A673 (cell line): ENCODE data around the gene PON1. TPM values are rescaled to one million over a fixed set of nuclear protein-coding genes. Genes with fewer than 3 reads are reported as not detected.
A peak's percentile ranks its signal among the peaks of the same experiment; 100 is the strongest.

ENCODE experiments used
- BruUV-seq: library from RNA; stranded (reverse); fragments of 400-500 nt; replicated peaks from 2 replicates; lab custom pipeline; 2021; lab: Mats Ljungman, UMichigan
- CTCF ChIA-PET: fragments of 300-600 bp; sonication (Branson Sonifier 250); formaldehyde crosslinking; loops from one replicate; lab custom pipeline; 2022; ENCODE audit warnings: antibody characterized with exemption; lab: Charles Lee
- POLR2A ChIA-PET: fragments of 300-600 bp; sonication (Branson Sonifier 250); formaldehyde crosslinking; loops from one replicate; lab custom pipeline; 2022; ENCODE audit warnings: antibody characterized with exemption; ENCODE audit not compliant: low non-redundant PET; lab: Charles Lee
- DNase-seq: peaks from one replicate; pipeline ENCODE4 v3.0.0-alpha.2; 2015; ENCODE audit warnings: low spot score
- H3K27ac ChIP-seq: fragments of 200-600 bp; sonication (generic); 2 replicates; pipeline ENCODE4 v1.5.1; 2016; ENCODE audit warnings: mixed run types, low read depth, mild to moderate bottlenecking, mixed read lengths, antibody characterized with exemption, low read length; ENCODE audit not compliant: poor library complexity, severe bottlenecking
- H3K27me3 ChIP-seq: fragments of 200-600 bp; sonication (generic); replicated peaks from 2 replicates; pipeline ENCODE4 v1.6.1; 2017; ENCODE audit warnings: mixed run types, low read depth, mild to moderate bottlenecking, mixed read lengths, antibody characterized with exemption, low read length; ENCODE audit not compliant: insufficient read depth, poor library complexity
- H3K36me3 ChIP-seq: fragments of 200-600 bp; sonication (generic); 2 replicates; pipeline ENCODE4 v1.6.1; 2016; ENCODE audit warnings: mixed run types, mild to moderate bottlenecking, mixed read lengths, antibody characterized with exemption, low read length; ENCODE audit not compliant: insufficient read depth, poor library complexity, severe bottlenecking
- H3K4me1 ChIP-seq: fragments of 200-600 bp; sonication (generic); 2 replicates; pipeline ENCODE4 v1.6.1; 2017; ENCODE audit warnings: mixed run types, mild to moderate bottlenecking, mixed read lengths, antibody characterized with exemption, low read length; ENCODE audit not compliant: insufficient read depth, poor library complexity, severe bottlenecking
- H3K4me3 ChIP-seq: fragments of 200-600 bp; sonication (generic); 2 replicates; pipeline ENCODE4 v1.5.1; 2016; ENCODE audit warnings: low read depth, mixed run types, mild to moderate bottlenecking, mixed read lengths, low read length; ENCODE audit not compliant: poor library complexity, severe bottlenecking
- H3K9me3 ChIP-seq: fragments of 200-600 bp; sonication (generic); 2 replicates; pipeline ENCODE4 v1.6.1; 2016; ENCODE audit warnings: mixed run types, low read depth, mild to moderate bottlenecking, mixed read lengths, antibody characterized with exemption, low read length; ENCODE audit not compliant: poor library complexity, severe bottlenecking
- EZH2 ChIP-seq: fragments of 200-600 bp; sonication (generic); IDR thresholded peaks from 2 replicates; pipeline ENCODE4 v1.6.1; 2017; ENCODE audit warnings: borderline replicate concordance, low read depth, mild to moderate bottlenecking, mixed read lengths, antibody characterized with exemption, low read length; ENCODE audit not compliant: poor library complexity, severe bottlenecking
- intact Hi-C: fragments of 100-400 bp; cut with micrococcal nuclease; formaldehyde crosslinking; loops from one replicate; pipeline ENCODE4 v1.10.0; 2022; ENCODE audit not compliant: unreplicated experiment
- total RNA-seq: library from RNA; stranded (reverse); gene quantifications from 2 replicates; pipeline ENCODE4 v1.2.3, GENCODE V29; 2021
- TF ChIP-seq, protein P1 (sequence below): fragments of 300-800, 200-600 bp; sonication (generic); conservative IDR thresholded peaks from 2 replicates; pipeline ENCODE4 v1.5.1; 2017; ENCODE audit warnings: low read depth, mild to moderate bottlenecking, antibody characterized with exemption, low read length, moderate library complexity, mixed read lengths

The PON1 gene
- total RNA-seq, 1 experiment from 2014 or later: not detected

DNA sequence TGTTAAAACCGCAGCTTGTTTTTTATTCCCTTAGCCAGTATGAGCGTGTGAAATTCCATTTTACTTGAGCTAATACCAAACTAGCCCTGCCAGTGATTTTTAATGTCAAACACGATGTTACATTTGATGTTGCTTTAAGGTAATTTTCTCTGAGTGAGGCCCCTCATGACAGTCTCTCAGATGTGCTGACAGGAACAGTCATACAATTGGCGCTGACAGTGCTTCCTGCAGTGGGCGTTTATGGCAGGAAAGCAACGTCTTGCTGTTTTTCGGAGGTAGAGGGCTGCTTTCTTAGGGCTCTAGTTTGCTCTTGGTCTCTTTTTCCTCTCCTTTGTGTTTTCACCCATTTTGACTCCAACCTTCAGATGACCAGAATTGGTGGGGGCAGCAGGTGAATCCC, 19.3 kb downstream of the PON1 start:
- TF ChIP-seq, protein P1, sequence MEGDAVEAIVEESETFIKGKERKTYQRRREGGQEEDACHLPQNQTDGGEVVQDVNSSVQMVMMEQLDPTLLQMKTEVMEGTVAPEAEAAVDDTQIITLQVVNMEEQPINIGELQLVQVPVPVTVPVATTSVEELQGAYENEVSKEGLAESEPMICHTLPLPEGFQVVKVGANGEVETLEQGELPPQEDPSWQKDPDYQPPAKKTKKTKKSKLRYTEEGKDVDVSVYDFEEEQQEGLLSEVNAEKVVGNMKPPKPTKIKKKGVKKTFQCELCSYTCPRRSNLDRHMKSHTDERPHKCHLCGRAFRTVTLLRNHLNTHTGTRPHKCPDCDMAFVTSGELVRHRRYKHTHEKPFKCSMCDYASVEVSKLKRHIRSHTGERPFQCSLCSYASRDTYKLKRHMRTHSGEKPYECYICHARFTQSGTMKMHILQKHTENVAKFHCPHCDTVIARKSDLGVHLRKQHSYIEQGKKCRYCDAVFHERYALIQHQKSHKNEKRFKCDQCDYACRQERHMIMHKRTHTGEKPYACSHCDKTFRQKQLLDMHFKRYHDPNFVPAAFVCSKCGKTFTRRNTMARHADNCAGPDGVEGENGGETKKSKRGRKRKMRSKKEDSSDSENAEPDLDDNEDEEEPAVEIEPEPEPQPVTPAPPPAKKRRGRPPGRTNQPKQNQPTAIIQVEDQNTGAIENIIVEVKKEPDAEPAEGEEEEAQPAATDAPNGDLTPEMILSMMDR: no peak
- TF ChIP-seq EZH2: no peak
- intact Hi-C loops: no loop called here
- Histone ChIP-seq H3K4me1 (peaks cover 6% of the 10 kb centered on the region), H3K27ac (no peak overlapping the region), H3K4me3 (no peak overlapping the region), H3K27me3 (no peaks in the 10 kb centered on the region), H3K9me3 (no peaks in the 10 kb centered on the region), H3K36me3 (no peaks in the 10 kb centered on the region)
- ChIA-PET CTCF (no interaction called here), POLR2A (no interaction called here)
- no TSS peak for BruUV-seq
- peak; percentile 33 for DNase-seq

DNA sequence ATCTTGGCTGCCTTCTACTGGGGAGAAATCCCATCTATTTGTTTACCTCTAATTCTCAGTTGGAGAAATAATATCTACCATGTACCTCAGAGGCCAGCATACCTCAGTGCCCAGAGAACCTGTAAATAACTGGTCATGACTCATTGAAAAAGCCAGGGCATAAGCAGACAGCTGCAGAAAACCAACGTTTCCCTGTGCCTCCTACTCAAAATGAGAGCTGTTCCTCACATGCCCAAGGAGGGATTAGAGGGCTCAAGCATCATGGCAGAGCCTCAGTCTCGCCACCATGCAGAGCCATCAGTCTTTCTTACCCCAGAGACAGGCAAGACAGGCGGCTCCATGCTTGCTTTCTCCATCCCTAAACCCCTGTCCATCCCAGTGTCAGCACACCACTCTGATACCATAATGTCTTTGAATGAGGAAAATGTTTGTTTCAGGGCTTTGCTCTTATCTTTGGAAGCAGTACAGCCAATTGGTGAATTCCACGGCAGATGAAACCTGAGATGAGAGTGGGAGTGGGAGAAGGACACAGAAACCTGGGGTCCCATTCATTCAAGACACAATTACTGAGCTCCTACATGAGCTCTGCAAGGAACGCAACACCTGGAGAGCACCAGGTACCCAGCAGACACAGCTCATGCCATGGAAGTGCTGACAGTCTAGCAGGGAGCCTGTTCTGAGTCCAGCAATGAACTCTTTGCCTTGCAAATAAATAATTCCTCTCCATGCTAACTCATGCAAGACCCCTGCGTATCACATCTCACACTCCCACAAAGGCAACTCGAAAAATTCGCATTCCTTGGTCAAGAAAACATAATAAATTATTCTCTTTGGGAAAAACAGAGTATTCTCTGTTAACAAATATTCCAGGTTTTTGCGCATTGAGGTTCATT, 21.1 kb downstream of the PON1 start:
- TF ChIP-seq EZH2: no peak
- TF ChIP-seq, protein P1: no peak
- Histone ChIP-seq H3K36me3 (no peaks in the 10 kb centered on the region), H3K27ac (no peak overlapping the region), H3K9me3 (no peaks in the 10 kb centered on the region), H3K4me1 (peaks cover 6% of the 10 kb centered on the region), H3K4me3 (no peak overlapping the region), H3K27me3 (no peaks in the 10 kb centered on the region)
- DNase-seq: no peak
- POLR2A ChIA-PET: interaction anchor here (0.7 kb wide), 1 partner anchor 104 kb away, joined by 5 read pairs; no protein-coding TSS in a partner anchor
- CTCF ChIA-PET: no interaction called here
- intact Hi-C loops: no loop called here
- BruUV-seq: no TSS peak

DNA sequence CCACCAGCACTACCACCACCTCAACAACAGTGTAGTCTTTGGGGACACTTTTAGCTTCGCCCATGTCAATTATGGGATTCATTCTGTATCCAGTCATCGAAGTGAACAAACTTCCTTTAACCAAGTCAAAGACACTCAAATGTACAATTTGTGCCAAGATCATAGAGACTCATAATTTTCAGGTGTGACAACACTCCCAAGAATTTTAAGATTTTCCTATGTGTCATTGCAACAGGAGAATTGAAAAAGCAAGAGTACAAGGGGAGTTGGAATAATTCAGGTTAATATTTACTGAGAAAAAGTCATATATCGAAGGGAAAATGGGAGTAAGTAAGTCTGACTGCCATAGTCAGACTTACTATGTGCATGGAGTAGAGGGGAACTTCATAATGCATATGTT, 26.2 kb downstream of the PON1 start:
- CTCF ChIA-PET: no interaction called here
- intact Hi-C loops: no loop called here
- H3K9me3 ChIP-seq: no peaks in the 10 kb centered on the region
- no peak for DNase-seq
- no peak overlapping the region for H3K4me3 ChIP-seq
- H3K4me1 ChIP-seq: no peaks in the 10 kb centered on the region
- POLR2A ChIA-PET: no interaction called here
- no peak overlapping the region for H3K27ac ChIP-seq
- no peak for TF ChIP-seq EZH2
- no TSS peak for BruUV-seq
- H3K27me3 ChIP-seq: no peaks in the 10 kb centered on the region
- no peaks in the 10 kb centered on the region for H3K36me3 ChIP-seq

- intact Hi-C loops: no loop called here
- Histone ChIP-seq H3K27ac (no peak overlapping the region), H3K9me3 (no peaks in the 10 kb centered on the region), H3K4me3 (no peak overlapping the region), H3K4me1 (no peaks in the 10 kb centered on the region), H3K27me3 (no peaks in the 10 kb centered on the region), H3K36me3 (no peaks in the 10 kb centered on the region)
- POLR2A ChIA-PET: no interaction called here
- TF ChIP-seq, protein P1: no peak
- TF ChIP-seq EZH2: no peak
- CTCF ChIA-PET: no interaction called here
- BruUV-seq: no TSS peak
- no peak for DNase-seq
Observed at GRCh38 chr7:95297041-95297440, 27.3 kb downstream of the PON1 start.
